Activated CD8-positive, alpha-beta memory T cell treated with anti-CD3 and anti-CD28 coated beads, Interleukin-2, amount 50 U/mL, for 4 hours (primary cell): ENCODE measurements around the gene CLEC2A.

Experiments
- DNase-seq: peaks from one replicate; pipeline ENCODE4 v3.0.0-alpha.2; 2020

CLEC2A gene

GRCh38 chr12:9931245-9931644 lies 925 bp downstream of the CLEC2A start:
- no peak for DNase-seq

GRCh38 chr12:9928607-9929006 lies 3.6 kb downstream of the CLEC2A start:
- no peak for DNase-seq

- DNase-seq, result no peak
These were observed 5.3 kb downstream of the CLEC2A start for GRCh38 chr12:9926876-9927275.

GRCh38 chr12:9925705-9926393 lies 6.3 kb downstream of the CLEC2A start:
- no peak for DNase-seq

- DNase-seq, result no peak
These were observed 9.7 kb downstream of the CLEC2A start for GRCh38 chr12:9922429-9922828.

- no peak for DNase-seq
These were observed 11.7 kb downstream of the CLEC2A start for GRCh38 chr12:9920451-9920850.

- no peak for DNase-seq
These were observed 12.7 kb downstream of the CLEC2A start for GRCh38 chr12:9919443-9919842.

- DNase-seq, result no peak
These were observed 20.5 kb downstream of the CLEC2A start for GRCh38 chr12:9911708-9912107.

GRCh38 chr12:9910716-9911421 lies 21.3 kb downstream of the CLEC2A start:
- no peak for DNase-seq

GRCh38 chr12:9909724-9910123 lies 22.4 kb downstream of the CLEC2A start:
- no peak for DNase-seq

GRCh38 chr12:9908350-9908749 lies 23.8 kb downstream of the CLEC2A start:
- DNase-seq, result no peak

GRCh38 chr12:9907769-9908168 lies 24.4 kb downstream of the CLEC2A start:
- DNase-seq, result no peak

GRCh38 chr12:9906873-9907272 lies 25.3 kb downstream of the CLEC2A start:
- peak; percentile 42 for DNase-seq

- DNase-seq, result no peak
These were observed 29.5 kb downstream of the CLEC2A start for GRCh38 chr12:9902539-9903228.

GRCh38 chr12:9900930-9901329 lies 31.2 kb downstream of the CLEC2A start:
- DNase-seq, result no peak

GRCh38 chr12:9899209-9899608 lies 33.0 kb downstream of the CLEC2A start:
- no peak for DNase-seq

GRCh38 chr12:9897535-9897934 lies 34.6 kb downstream of the CLEC2A start:
- DNase-seq, result no peak

- DNase-seq, result no peak
These were observed 36.8 kb downstream of the CLEC2A start for GRCh38 chr12:9895215-9895971.

GRCh38 chr12:9888665-9889273 lies 43.4 kb downstream of the CLEC2A start:
- DNase-seq, result no peak

- DNase-seq, result no peak
These were observed 49.0 kb downstream of the CLEC2A start for GRCh38 chr12:9883175-9883574.

GRCh38 chr12:9881988-9882387 lies 50.2 kb downstream of the CLEC2A start:
- DNase-seq, result no peak

GRCh38 chr12:9881246-9881645 lies 50.9 kb downstream of the CLEC2A start, which contains the start of gene KLRF2:
Gene KLRF2, plus strand, starts transcription at chr12:9881489. Its CDS starts 107 bp downstream, at chr12:9881596.
- no peak for DNase-seq
